Activated naive CD8-positive, alpha-beta T cell treated with anti-CD3 and anti-CD28 coated beads for 36 hours (primary cell): ENCODE data around the gene ZNF827. TPM values are rescaled to one million over a fixed set of nuclear protein-coding genes. Genes with fewer than 3 reads are reported as not detected.

Experiments
- DNase-seq: peaks from one replicate; pipeline ENCODE4 v3.0.0; 2021
- H3K27ac Mint-ChIP-seq: one replicate; pipeline ENCODE4 v1.8.0; 2022; ENCODE audit warnings: mild to moderate bottlenecking, moderate library complexity, mixed read lengths
- H3K27me3 Mint-ChIP-seq: one replicate; pipeline ENCODE4 v1.8.0; 2022; ENCODE audit warnings: mild to moderate bottlenecking, mixed read lengths
- H3K36me3 Mint-ChIP-seq: one replicate; pipeline ENCODE4 v1.8.0; 2021; ENCODE audit warnings: mild to moderate bottlenecking, mixed read lengths
- H3K4me1 Mint-ChIP-seq: one replicate; pipeline ENCODE4 v1.8.0; 2021; ENCODE audit warnings: mixed read lengths
- H3K4me3 Mint-ChIP-seq: one replicate; pipeline ENCODE4 v1.8.0; 2022; ENCODE audit warnings: mild to moderate bottlenecking, moderate library complexity, mixed read lengths
- H3K9me3 Mint-ChIP-seq: one replicate; pipeline ENCODE4 v1.8.0; 2022; ENCODE audit warnings: mixed read lengths
- total RNA-seq, 2 experiments: library from RNA; stranded (reverse); gene quantifications; one replicate each; pipeline ENCODE4 v1.2.3, GENCODE V29; 2021

The ZNF827 gene
- 10 to 100 TPM; 22.8 to 23.0 TPM for total RNA-seq

GRCh38 chr4:145938618-145939440, at the start of gene ZNF827:
Gene ZNF827, minus strand, starts transcription at chr4:145938823. Its CDS starts 416 bp downstream, at chr4:145938407.
- Mint-ChIP-seq H3K27me3 (no peaks in the 10 kb centered on the region), H3K9me3 (no peaks in the 10 kb centered on the region), H3K27ac (peak within 1 kb of the TSS; percentile 92), H3K4me1 (peaks cover 35% of the 10 kb centered on the region), H3K4me3 (peak within 1 kb of the TSS; percentile 92), H3K36me3 (peaks cover 16% of the 10 kb centered on the region)
- peak; percentile 64 for DNase-seq

- no peak overlapping the region for H3K4me3 Mint-ChIP-seq
- peaks cover 2% of the 10 kb centered on the region for H3K27me3 Mint-ChIP-seq
- H3K27ac Mint-ChIP-seq = no peak overlapping the region
- H3K36me3 Mint-ChIP-seq = no peaks in the 10 kb centered on the region
- H3K9me3 Mint-ChIP-seq = no peaks in the 10 kb centered on the region
- DNase-seq = no peak
- no peaks in the 10 kb centered on the region for H3K4me1 Mint-ChIP-seq
These were observed 45.9 kb upstream of the ZNF827 start for GRCh38 chr4:145984563-145984962.

- H3K4me3 Mint-ChIP-seq = no peak overlapping the region
- H3K27ac Mint-ChIP-seq = no peak overlapping the region
- no peak for DNase-seq
- H3K27me3 Mint-ChIP-seq = peaks cover 2% of the 10 kb centered on the region
- no peaks in the 10 kb centered on the region for H3K4me1 Mint-ChIP-seq
- no peaks in the 10 kb centered on the region for H3K36me3 Mint-ChIP-seq
- no peaks in the 10 kb centered on the region for H3K9me3 Mint-ChIP-seq
These were observed 44.2 kb upstream of the ZNF827 start for GRCh38 chr4:145982791-145983190.

- Mint-ChIP-seq H3K9me3 (no peaks in the 10 kb centered on the region), H3K36me3 (no peaks in the 10 kb centered on the region), H3K4me3 (no peak overlapping the region), H3K27ac (no peak overlapping the region), H3K4me1 (no peaks in the 10 kb centered on the region), H3K27me3 (peaks cover 2% of the 10 kb centered on the region)
- no peak for DNase-seq
These were observed 40.5 kb upstream of the ZNF827 start for GRCh38 chr4:145979160-145979559.

GRCh38 chr4:145976680-145977079, 38.1 kb upstream of the ZNF827 start:
- DNase-seq = no peak
- H3K9me3 Mint-ChIP-seq = no peaks in the 10 kb centered on the region
- H3K27ac Mint-ChIP-seq = no peak overlapping the region
- H3K27me3 Mint-ChIP-seq = peaks cover 10% of the 10 kb centered on the region
- no peak overlapping the region for H3K4me3 Mint-ChIP-seq
- no peaks in the 10 kb centered on the region for H3K4me1 Mint-ChIP-seq
- no peaks in the 10 kb centered on the region for H3K36me3 Mint-ChIP-seq

GRCh38 chr4:145960012-145960411, 21.4 kb upstream of the ZNF827 start:
- H3K36me3 Mint-ChIP-seq = peaks cover 1% of the 10 kb centered on the region
- H3K27me3 Mint-ChIP-seq = peaks cover 3% of the 10 kb centered on the region
- no peak for DNase-seq
- no peak overlapping the region for H3K4me3 Mint-ChIP-seq
- H3K4me1 Mint-ChIP-seq = peaks cover 2% of the 10 kb centered on the region
- H3K27ac Mint-ChIP-seq = no peak overlapping the region
- peaks cover 4% of the 10 kb centered on the region for H3K9me3 Mint-ChIP-seq

- Mint-ChIP-seq H3K4me3 (no peak overlapping the region), H3K4me1 (peaks cover 2% of the 10 kb centered on the region), H3K36me3 (no peaks in the 10 kb centered on the region), H3K27me3 (no peaks in the 10 kb centered on the region), H3K9me3 (peaks cover 1% of the 10 kb centered on the region), H3K27ac (no peak overlapping the region)
- no peak for DNase-seq
These were observed 18.7 kb upstream of the ZNF827 start for GRCh38 chr4:145957302-145957701.

GRCh38 chr4:145956288-145956890, 17.8 kb upstream of the ZNF827 start:
- no peaks in the 10 kb centered on the region for H3K27me3 Mint-ChIP-seq
- no peak overlapping the region for H3K4me3 Mint-ChIP-seq
- H3K27ac Mint-ChIP-seq = no peak overlapping the region
- DNase-seq = no peak
- peaks cover 1% of the 10 kb centered on the region for H3K9me3 Mint-ChIP-seq
- H3K4me1 Mint-ChIP-seq = peaks cover 2% of the 10 kb centered on the region
- H3K36me3 Mint-ChIP-seq = no peaks in the 10 kb centered on the region

- Mint-ChIP-seq H3K36me3 (no peaks in the 10 kb centered on the region), H3K4me1 (peaks cover 2% of the 10 kb centered on the region), H3K9me3 (peaks cover 1% of the 10 kb centered on the region), H3K27me3 (peaks cover 4% of the 10 kb centered on the region), H3K4me3 (no peak overlapping the region), H3K27ac (no peak overlapping the region)
- DNase-seq = no peak
These were observed 16.3 kb upstream of the ZNF827 start for GRCh38 chr4:145954924-145955339.

- Mint-ChIP-seq H3K4me3 (no peak overlapping the region), H3K9me3 (no peaks in the 10 kb centered on the region), H3K27me3 (peaks cover 12% of the 10 kb centered on the region), H3K36me3 (no peaks in the 10 kb centered on the region), H3K4me1 (peaks cover 2% of the 10 kb centered on the region), H3K27ac (no peak overlapping the region)
- DNase-seq = no peak
These were observed 13.3 kb upstream of the ZNF827 start for GRCh38 chr4:145951931-145952330.

GRCh38 chr4:145945431-145946155, 7.0 kb upstream of the ZNF827 start:
- no peak overlapping the region for H3K27ac Mint-ChIP-seq
- no peak for DNase-seq
- no peak overlapping the region for H3K4me3 Mint-ChIP-seq
- peaks cover 4% of the 10 kb centered on the region for H3K4me1 Mint-ChIP-seq
- no peaks in the 10 kb centered on the region for H3K9me3 Mint-ChIP-seq
- H3K27me3 Mint-ChIP-seq = peaks cover 9% of the 10 kb centered on the region
- no peaks in the 10 kb centered on the region for H3K36me3 Mint-ChIP-seq

- DNase-seq = no peak
- peaks cover 9% of the 10 kb centered on the region for H3K27me3 Mint-ChIP-seq
- no peak overlapping the region for H3K4me3 Mint-ChIP-seq
- H3K36me3 Mint-ChIP-seq = no peaks in the 10 kb centered on the region
- no peaks in the 10 kb centered on the region for H3K9me3 Mint-ChIP-seq
- H3K27ac Mint-ChIP-seq = no peak overlapping the region
- peaks cover 9% of the 10 kb centered on the region for H3K4me1 Mint-ChIP-seq
These were observed 6.3 kb upstream of the ZNF827 start for GRCh38 chr4:145944886-145945285.

- DNase-seq = no peak
- H3K27ac Mint-ChIP-seq = peak overlapping the region; percentile 92
These were observed 1.2 kb upstream of the ZNF827 start for GRCh38 chr4:145939856-145940255.

GRCh38 chr4:145939441-145939750, 773 bp upstream of the ZNF827 start:
- Mint-ChIP-seq H3K27me3 (no peaks in the 10 kb centered on the region), H3K4me1 (peaks cover 31% of the 10 kb centered on the region), H3K27ac (peak overlapping the region; percentile 92), H3K36me3 (peaks cover 15% of the 10 kb centered on the region), H3K9me3 (no peaks in the 10 kb centered on the region), H3K4me3 (peak overlapping the region; percentile 92)
- no peak for DNase-seq

More at GRCh38 chr4:145939856-145940255, 1.2 kb upstream of the ZNF827 start:
- Mint-ChIP-seq H3K36me3 (peaks cover 15% of the 10 kb centered on the region), H3K27me3 (no peaks in the 10 kb centered on the region), H3K4me3 (peak overlapping the region; percentile 92), H3K9me3 (no peaks in the 10 kb centered on the region), H3K4me1 (peaks cover 26% of the 10 kb centered on the region)

GRCh38 chr4:145937971-145938611, 532 bp downstream of the ZNF827 start:
- Mint-ChIP-seq H3K27me3 (no peaks in the 10 kb centered on the region), H3K27ac (peak overlapping the region; percentile 92), H3K9me3 (no peaks in the 10 kb centered on the region), H3K36me3 (peaks cover 22% of the 10 kb centered on the region), H3K4me3 (peak overlapping the region; percentile 92), H3K4me1 (peaks cover 41% of the 10 kb centered on the region)
- peak; percentile 35 for DNase-seq
